NB4 (cell line): ENCODE data around the gene SOCS7.

Source experiments
- MAX ChIP-seq: IDR thresholded peaks from 2 replicates; pipeline ENCODE4 v1.6.1; 2011; ENCODE audit warnings: low read depth, low read length
- POLR2A ChIP-seq: IDR thresholded peaks from 2 replicates; pipeline ENCODE4 v1.6.1; 2011; ENCODE audit warnings: mild to moderate bottlenecking; ENCODE audit not compliant: insufficient read length; ENCODE audit errors: extremely low read depth

DNA sequence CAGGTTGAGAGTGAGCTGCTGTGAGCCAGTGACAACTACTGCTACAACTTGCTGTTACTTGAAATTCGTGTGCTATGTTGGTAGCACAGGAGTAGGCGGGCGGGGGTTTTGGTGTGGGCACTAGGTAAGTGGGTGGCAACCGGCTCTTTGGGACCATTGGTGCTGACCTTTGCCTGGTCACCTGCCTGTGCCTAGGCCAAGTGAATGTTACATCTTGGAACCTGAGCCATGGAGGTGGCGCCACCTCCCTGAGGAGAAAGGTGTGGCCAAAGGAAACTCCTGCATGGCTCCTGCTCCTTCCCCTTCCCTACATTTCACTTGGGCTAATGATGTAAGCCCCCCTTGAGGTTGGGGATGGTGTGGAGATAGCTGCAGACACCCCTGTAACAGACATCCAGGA, 51.3 kb downstream of the SOCS7 start:
- TF ChIP-seq POLR2A (no peak), MAX (no peak)
